Measurements from ENCODE around the gene MSH4.
"Not testable (repeated sequence)": the region's sequence is repeated elsewhere in the genome, so short reads cannot be mapped to it uniquely, and the experiment has no call there.

Gene MSH4

GRCh38 chr1:75922698-75923097 is 126.0 kb downstream of the MSH4 start:
- in situ Hi-C loops (cut with HindIII; ENCODE audit: low sequenced_read_pairs): no loop called here

GRCh38 chr1:75932304-75932703 is 135.6 kb downstream of the MSH4 start, which contains the start of gene ASB17:
TSS of gene ASB17 (minus strand) at chr1:75932404. CDS start at chr1:75932291, 113 bp downstream.
- in situ Hi-C loops (cut with HindIII; ENCODE audit: low sequenced_read_pairs): no loop called here

GRCh38 chr1:75937034-75937433 is 140.4 kb downstream of the MSH4 start:
- in situ Hi-C loops (cut with HindIII; ENCODE audit: low sequenced_read_pairs): no loop called here

GRCh38 chr1:75943037-75943436 is 146.4 kb downstream of the MSH4 start:
- in situ Hi-C loops (cut with HindIII; ENCODE audit: low sequenced_read_pairs): not testable (repeated sequence)

GRCh38 chr1:75950176-75950575 is 153.5 kb downstream of the MSH4 start:
- in situ Hi-C loops (cut with HindIII; ENCODE audit: low sequenced_read_pairs): no loop called here

GRCh38 chr1:75952016-75952415 is 155.3 kb downstream of the MSH4 start:
- in situ Hi-C loops (cut with HindIII; ENCODE audit: low sequenced_read_pairs): no loop called here

GRCh38 chr1:75953461-75953860 is 156.8 kb downstream of the MSH4 start:
- in situ Hi-C loops (cut with HindIII; ENCODE audit: low sequenced_read_pairs): no loop called here

- in situ Hi-C loops (cut with HindIII; ENCODE audit: low sequenced_read_pairs): no loop called here
Measured at GRCh38 chr1:75954586-75954985, 157.9 kb downstream of the MSH4 start.
